Measurements from ENCODE around the gene PTPRE.

PTPRE gene

GRCh38 chr10:128049226-128050120 lies 142.6 kb downstream of the PTPRE start:
- Histone ChIP-seq H3K4me1 (ENCODE audit: insufficient read depth, low read length) (peaks cover 4% of the 10 kb centered on the region), H3K27ac (ENCODE audit: low read depth, low read length) (no peak overlapping the region), H3K9me3 (ENCODE audit: low read length) (no peaks in the 10 kb centered on the region), H3K9ac (ENCODE audit: low read length) (no peak overlapping the region), H3K36me3 (ENCODE audit: insufficient read depth, low read length) (no peaks in the 10 kb centered on the region), H3K27me3 (ENCODE audit: control insufficient read depth in 1 of 2, insufficient read depth in 2 of 2, low read length in 2 of 2) (no peaks in the 10 kb centered on the region), H3K4me3 (ENCODE audit: low read depth in 1 of 2, low read length in 2 of 2) (no peak overlapping the region)

DNA sequence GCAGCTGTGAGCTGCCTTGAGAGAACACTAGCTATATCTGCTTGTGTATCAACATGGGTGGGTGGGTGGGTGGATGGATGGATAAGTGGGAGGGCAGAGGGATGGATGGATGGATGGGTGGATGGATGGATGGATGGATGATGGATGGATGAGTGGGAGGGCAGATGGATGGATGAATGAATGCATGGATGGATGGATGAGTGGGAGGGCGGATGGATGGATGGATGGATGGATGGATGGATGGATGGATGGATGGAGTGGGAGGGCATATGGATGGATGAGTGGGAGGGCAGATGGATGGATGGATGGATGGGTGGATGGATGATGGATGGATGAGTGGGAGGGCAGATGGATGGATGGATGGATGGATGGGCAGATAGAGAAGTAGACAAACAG lies 143.2 kb downstream of the PTPRE start:
- H3K27ac ChIP-seq (ENCODE audit: low read depth, low read length), result no peak overlapping the region
- no peak overlapping the region for H3K9ac ChIP-seq (ENCODE audit: low read length)
- H3K4me1 ChIP-seq (ENCODE audit: insufficient read depth, low read length), result peaks cover 4% of the 10 kb centered on the region

DNA sequence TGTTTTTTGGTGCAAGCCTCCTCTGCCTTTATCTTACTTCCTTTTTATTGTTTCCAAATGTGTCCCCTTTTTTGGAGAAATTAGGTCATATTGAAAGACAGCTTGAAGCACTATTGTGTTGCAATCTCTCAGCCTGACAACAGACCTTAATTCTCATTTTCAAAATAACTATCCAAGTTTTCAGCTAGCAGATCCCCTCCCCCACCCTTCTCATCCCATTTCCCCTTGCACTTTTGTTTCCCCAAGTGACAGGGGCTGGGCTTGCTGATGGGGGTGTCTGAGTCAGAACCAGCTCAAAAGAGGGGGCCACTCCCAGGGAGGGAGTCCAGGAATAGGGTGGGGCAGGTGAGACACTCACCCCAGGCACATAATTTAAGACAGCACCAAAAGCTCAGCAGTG lies 144.0 kb downstream of the PTPRE start:
- Histone ChIP-seq H3K4me3 (ENCODE audit: low read depth in 1 of 2, low read length in 2 of 2) (no peak overlapping the region), H3K36me3 (ENCODE audit: insufficient read depth, low read length) (no peaks in the 10 kb centered on the region)

More for the DNA sequence above, 143.2 kb downstream of the PTPRE start:
- Histone ChIP-seq H3K36me3 (ENCODE audit: insufficient read depth, low read length) (no peaks in the 10 kb centered on the region), H3K9me3 (ENCODE audit: low read length) (no peaks in the 10 kb centered on the region), H3K27me3 (ENCODE audit: control insufficient read depth in 1 of 2, insufficient read depth in 2 of 2, low read length in 2 of 2) (no peaks in the 10 kb centered on the region), H3K4me3 (ENCODE audit: low read depth in 1 of 2, low read length in 2 of 2) (no peak overlapping the region)

DNA sequence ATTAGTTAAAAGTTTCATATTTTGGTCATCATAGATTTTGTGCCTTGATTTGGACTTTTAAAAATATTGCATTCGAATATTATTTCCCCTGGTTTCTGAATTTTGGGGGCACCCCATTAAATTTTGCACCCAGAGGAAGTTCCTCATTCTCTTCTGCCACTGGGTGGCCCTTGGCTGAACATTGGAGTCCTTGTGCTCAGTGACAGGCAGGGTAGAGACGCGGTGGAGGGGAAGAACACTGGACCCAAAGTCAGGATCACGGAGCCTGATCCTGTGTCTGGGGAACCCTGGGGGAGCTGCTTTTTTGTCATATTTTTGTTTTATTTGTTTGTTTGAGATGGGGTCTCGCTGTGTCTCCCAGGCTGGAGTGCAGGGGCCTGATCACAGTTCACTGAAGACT lies 144.6 kb downstream of the PTPRE start:
- no peak overlapping the region for H3K9ac ChIP-seq (ENCODE audit: low read length)
- H3K27ac ChIP-seq (ENCODE audit: low read depth, low read length), result no peak overlapping the region
- peaks cover 4% of the 10 kb centered on the region for H3K4me1 ChIP-seq (ENCODE audit: insufficient read depth, low read length)
- no peak overlapping the region for H3K4me3 ChIP-seq (ENCODE audit: low read depth in 1 of 2, low read length in 2 of 2)
- H3K36me3 ChIP-seq (ENCODE audit: insufficient read depth, low read length), result no peaks in the 10 kb centered on the region
- H3K9me3 ChIP-seq (ENCODE audit: low read length), result no peaks in the 10 kb centered on the region
- H3K27me3 ChIP-seq (ENCODE audit: control insufficient read depth in 1 of 2, insufficient read depth in 2 of 2, low read length in 2 of 2), result no peaks in the 10 kb centered on the region

More for the DNA sequence above, 144.0 kb downstream of the PTPRE start:
- peaks cover 4% of the 10 kb centered on the region for H3K4me1 ChIP-seq (ENCODE audit: insufficient read depth, low read length)
- no peak overlapping the region for H3K9ac ChIP-seq (ENCODE audit: low read length)
- no peak overlapping the region for H3K27ac ChIP-seq (ENCODE audit: low read depth, low read length)
- no peaks in the 10 kb centered on the region for H3K9me3 ChIP-seq (ENCODE audit: low read length)
- no peaks in the 10 kb centered on the region for H3K27me3 ChIP-seq (ENCODE audit: control insufficient read depth in 1 of 2, insufficient read depth in 2 of 2, low read length in 2 of 2)

GRCh38 chr10:128052696-128053095 lies 145.8 kb downstream of the PTPRE start:
- H3K4me1 ChIP-seq (ENCODE audit: insufficient read depth, low read length), result no peaks in the 10 kb centered on the region
- H3K9ac ChIP-seq (ENCODE audit: low read length), result no peak overlapping the region
- no peak overlapping the region for H3K4me3 ChIP-seq (ENCODE audit: low read depth in 1 of 2, low read length in 2 of 2)
- no peaks in the 10 kb centered on the region for H3K36me3 ChIP-seq (ENCODE audit: insufficient read depth, low read length)
- H3K27ac ChIP-seq (ENCODE audit: low read depth, low read length), result no peak overlapping the region
- no peaks in the 10 kb centered on the region for H3K9me3 ChIP-seq (ENCODE audit: low read length)
- no peaks in the 10 kb centered on the region for H3K27me3 ChIP-seq (ENCODE audit: control insufficient read depth in 1 of 2, insufficient read depth in 2 of 2, low read length in 2 of 2)

DNA sequence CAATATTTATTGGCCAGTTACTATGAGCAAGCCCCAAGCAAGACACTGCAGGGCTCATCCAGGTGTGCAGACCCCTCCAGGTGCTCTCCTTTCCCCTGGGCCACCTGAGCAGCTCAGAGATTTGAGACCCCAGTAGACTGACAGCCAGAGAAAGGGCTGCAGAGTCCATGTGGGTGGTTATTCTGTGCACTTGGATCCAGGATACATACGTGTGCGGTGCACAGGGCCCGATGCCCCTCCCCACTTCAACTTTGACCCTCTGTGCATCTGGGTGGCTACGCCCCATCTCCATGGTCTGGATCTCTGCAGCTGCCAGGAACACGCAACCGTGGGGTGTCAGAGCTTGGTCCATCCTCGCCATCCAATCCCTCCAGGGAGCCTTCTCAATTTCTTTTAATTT lies 146.5 kb downstream of the PTPRE start:
- no peak overlapping the region for H3K9ac ChIP-seq (ENCODE audit: low read length)
- no peaks in the 10 kb centered on the region for H3K4me1 ChIP-seq (ENCODE audit: insufficient read depth, low read length)

GRCh38 chr10:128054163-128054970 lies 147.5 kb downstream of the PTPRE start:
- Histone ChIP-seq H3K27ac (ENCODE audit: low read depth, low read length) (no peak overlapping the region), H3K4me3 (ENCODE audit: low read depth in 1 of 2, low read length in 2 of 2) (no peak overlapping the region), H3K27me3 (ENCODE audit: control insufficient read depth in 1 of 2, insufficient read depth in 2 of 2, low read length in 2 of 2) (no peaks in the 10 kb centered on the region), H3K36me3 (ENCODE audit: insufficient read depth, low read length) (no peaks in the 10 kb centered on the region), H3K9me3 (ENCODE audit: low read length) (no peaks in the 10 kb centered on the region), H3K9ac (ENCODE audit: low read length) (no peak overlapping the region), H3K4me1 (ENCODE audit: insufficient read depth, low read length) (no peaks in the 10 kb centered on the region)

More for the DNA sequence above, 146.5 kb downstream of the PTPRE start:
- no peak overlapping the region for H3K27ac ChIP-seq (ENCODE audit: low read depth, low read length)
- H3K9me3 ChIP-seq (ENCODE audit: low read length), result no peaks in the 10 kb centered on the region
- no peak overlapping the region for H3K4me3 ChIP-seq (ENCODE audit: low read depth in 1 of 2, low read length in 2 of 2)
- no peaks in the 10 kb centered on the region for H3K27me3 ChIP-seq (ENCODE audit: control insufficient read depth in 1 of 2, insufficient read depth in 2 of 2, low read length in 2 of 2)
- H3K36me3 ChIP-seq (ENCODE audit: insufficient read depth, low read length), result no peaks in the 10 kb centered on the region

DNA sequence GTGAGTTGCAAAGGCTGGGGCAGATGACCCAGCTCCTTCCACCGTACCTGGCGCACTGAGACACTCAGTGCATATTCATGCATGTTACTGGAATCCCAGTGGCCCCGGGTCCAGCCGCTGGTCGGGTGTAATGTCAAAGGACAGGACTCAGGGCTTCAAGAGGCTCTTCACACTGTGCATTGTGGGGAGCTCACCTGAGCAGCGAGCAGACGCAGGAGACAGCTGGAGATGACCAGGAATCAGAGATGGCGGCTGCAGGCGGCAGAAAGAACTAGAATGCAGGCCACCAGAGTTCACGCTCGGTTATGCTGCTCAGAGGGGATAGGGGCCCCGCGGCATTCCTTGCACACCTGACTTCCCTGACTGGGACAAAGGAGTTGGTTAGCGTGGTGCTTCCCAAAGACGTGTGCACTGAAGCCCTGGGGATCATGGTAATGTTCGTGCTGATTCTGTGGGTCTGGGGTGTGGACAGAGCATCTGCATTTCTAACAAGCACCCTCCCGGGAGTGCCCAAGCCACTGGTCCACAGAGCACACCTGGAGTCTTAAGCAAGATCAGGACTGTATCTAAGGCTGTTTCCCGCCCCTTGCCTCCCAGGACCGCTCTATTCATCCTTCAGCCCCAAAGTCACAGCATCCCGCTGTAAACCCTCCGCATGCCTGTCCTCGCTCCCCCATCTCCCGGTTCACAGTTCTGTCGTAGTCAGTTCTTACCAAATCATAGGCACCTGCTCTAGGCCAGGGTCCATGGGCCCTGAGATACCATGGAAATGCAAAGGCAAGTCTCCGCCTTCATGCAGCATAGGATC lies 148.4 kb downstream of the PTPRE start:
- H3K36me3 ChIP-seq (ENCODE audit: insufficient read depth, low read length), result no peaks in the 10 kb centered on the region
- no peaks in the 10 kb centered on the region for H3K4me1 ChIP-seq (ENCODE audit: insufficient read depth, low read length)
- H3K4me3 ChIP-seq (ENCODE audit: low read depth in 1 of 2, low read length in 2 of 2), result no peak overlapping the region
- H3K9me3 ChIP-seq (ENCODE audit: low read length), result no peaks in the 10 kb centered on the region
- H3K27ac ChIP-seq (ENCODE audit: low read depth, low read length), result no peak overlapping the region
- H3K9ac ChIP-seq (ENCODE audit: low read length), result no peak overlapping the region
- no peaks in the 10 kb centered on the region for H3K27me3 ChIP-seq (ENCODE audit: control insufficient read depth in 1 of 2, insufficient read depth in 2 of 2, low read length in 2 of 2)

DNA sequence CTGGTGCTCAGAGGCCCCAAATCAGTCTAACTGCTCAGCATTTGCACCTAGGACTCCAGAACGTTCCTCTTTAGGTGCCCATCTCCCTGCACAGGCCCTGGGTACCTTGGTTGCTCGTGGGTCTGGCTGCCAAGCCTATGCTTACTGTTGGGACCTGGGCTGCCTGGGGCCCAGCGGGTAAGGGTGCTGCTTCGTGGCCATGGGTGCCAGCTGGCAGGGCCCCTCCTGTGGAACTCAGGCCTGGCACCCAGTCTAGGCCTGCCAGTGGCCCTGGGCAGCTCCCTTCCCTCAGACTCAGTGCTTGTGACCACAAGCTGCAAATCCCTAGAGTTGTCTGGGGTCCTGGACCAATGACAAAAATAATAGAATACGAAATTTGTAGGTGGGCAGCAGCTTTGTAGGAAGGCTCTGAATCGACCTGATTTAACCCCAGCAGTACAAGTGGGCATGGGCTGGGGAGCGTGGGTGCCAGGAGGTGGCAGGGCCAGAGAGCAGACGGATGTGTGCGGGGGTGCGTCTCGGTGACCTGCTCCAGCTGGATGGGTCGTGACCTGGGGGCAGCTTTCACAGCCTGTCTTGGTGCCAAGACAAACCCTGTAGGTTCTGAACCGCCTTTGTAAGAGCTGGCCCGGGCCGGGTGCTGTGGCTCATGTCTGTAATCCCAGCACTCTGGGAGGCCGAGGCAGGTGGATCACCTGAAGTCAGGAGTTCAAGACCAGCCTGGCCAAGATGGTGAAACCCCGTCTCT lies 149.6 kb downstream of the PTPRE start:
- Histone ChIP-seq H3K4me1 (ENCODE audit: insufficient read depth, low read length) (no peaks in the 10 kb centered on the region), H3K9me3 (ENCODE audit: low read length) (no peaks in the 10 kb centered on the region), H3K36me3 (ENCODE audit: insufficient read depth, low read length) (no peaks in the 10 kb centered on the region), H3K4me3 (ENCODE audit: low read depth in 1 of 2, low read length in 2 of 2) (no peak overlapping the region), H3K27me3 (ENCODE audit: control insufficient read depth in 1 of 2, insufficient read depth in 2 of 2, low read length in 2 of 2) (no peaks in the 10 kb centered on the region), H3K27ac (ENCODE audit: low read depth, low read length) (no peak overlapping the region), H3K9ac (ENCODE audit: low read length) (no peak overlapping the region)

GRCh38 chr10:128058106-128058749 lies 151.3 kb downstream of the PTPRE start:
- Histone ChIP-seq H3K4me3 (ENCODE audit: low read depth in 1 of 2, low read length in 2 of 2) (no peak overlapping the region), H3K36me3 (ENCODE audit: insufficient read depth, low read length) (no peaks in the 10 kb centered on the region), H3K4me1 (ENCODE audit: insufficient read depth, low read length) (no peaks in the 10 kb centered on the region), H3K9ac (ENCODE audit: low read length) (no peak overlapping the region), H3K27me3 (ENCODE audit: control insufficient read depth in 1 of 2, insufficient read depth in 2 of 2, low read length in 2 of 2) (no peaks in the 10 kb centered on the region), H3K9me3 (ENCODE audit: low read length) (no peaks in the 10 kb centered on the region), H3K27ac (ENCODE audit: low read depth, low read length) (no peak overlapping the region)

Measured in muscle layer of colon (tissue), 2 donors.